ENCODE measurements around the gene JAKMIP2.
"Not testable (repeated sequence)": the region's sequence is repeated elsewhere in the genome, so short reads cannot be mapped to it uniquely, and the experiment has no call there.

DNA sequence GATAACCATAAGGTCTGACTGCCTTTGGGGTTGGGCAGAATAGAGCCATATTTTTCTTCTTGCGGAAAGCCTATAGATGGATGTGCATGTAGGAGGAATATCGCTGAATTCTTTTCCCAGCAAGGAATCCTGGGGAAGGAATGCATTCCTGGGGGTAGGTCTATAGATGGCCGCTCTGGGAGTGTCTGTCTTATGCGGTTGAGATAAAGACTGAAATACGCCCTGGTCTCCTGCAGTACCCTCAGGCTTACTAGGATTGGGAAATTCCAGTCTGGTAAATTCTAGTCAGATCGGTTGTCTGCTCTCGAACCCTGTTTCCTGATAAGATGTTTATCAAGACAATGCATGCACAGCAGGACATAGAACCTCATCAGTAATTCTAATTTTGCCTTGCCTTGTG, 202.1 kb downstream of the JAKMIP2 start:
- TF ChIP-seq, protein P1, sequence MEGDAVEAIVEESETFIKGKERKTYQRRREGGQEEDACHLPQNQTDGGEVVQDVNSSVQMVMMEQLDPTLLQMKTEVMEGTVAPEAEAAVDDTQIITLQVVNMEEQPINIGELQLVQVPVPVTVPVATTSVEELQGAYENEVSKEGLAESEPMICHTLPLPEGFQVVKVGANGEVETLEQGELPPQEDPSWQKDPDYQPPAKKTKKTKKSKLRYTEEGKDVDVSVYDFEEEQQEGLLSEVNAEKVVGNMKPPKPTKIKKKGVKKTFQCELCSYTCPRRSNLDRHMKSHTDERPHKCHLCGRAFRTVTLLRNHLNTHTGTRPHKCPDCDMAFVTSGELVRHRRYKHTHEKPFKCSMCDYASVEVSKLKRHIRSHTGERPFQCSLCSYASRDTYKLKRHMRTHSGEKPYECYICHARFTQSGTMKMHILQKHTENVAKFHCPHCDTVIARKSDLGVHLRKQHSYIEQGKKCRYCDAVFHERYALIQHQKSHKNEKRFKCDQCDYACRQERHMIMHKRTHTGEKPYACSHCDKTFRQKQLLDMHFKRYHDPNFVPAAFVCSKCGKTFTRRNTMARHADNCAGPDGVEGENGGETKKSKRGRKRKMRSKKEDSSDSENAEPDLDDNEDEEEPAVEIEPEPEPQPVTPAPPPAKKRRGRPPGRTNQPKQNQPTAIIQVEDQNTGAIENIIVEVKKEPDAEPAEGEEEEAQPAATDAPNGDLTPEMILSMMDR (IDR thresholded peaks at IDR 0.05): not testable (repeated sequence)
- TF ChIP-seq POLR2A (IDR thresholded peaks at IDR 0.05): not testable (repeated sequence)

Measured in Peyer's patch (tissue), 4 donors.